Measurements from ENCODE around the gene SULT4A1.

- TF ChIP-seq FOXK2 (IDR thresholded peaks at IDR 0.05): no peak
- no peak for TF ChIP-seq BHLHE40 (IDR thresholded peaks at IDR 0.05; ENCODE audit: borderline replicate concordance)
- TF ChIP-seq SP1 (IDR thresholded peaks at IDR 0.05): no peak
- no peak for TF ChIP-seq NFRKB (IDR thresholded peaks at IDR 0.05)
Observed at GRCh38 chr22:43846966-43847365, 15.3 kb downstream of the SULT4A1 start.

All from HEK293T (cell line).